PC-9 (cell line): ENCODE results near the gene INAFM2.

Experiments
- CTCF ChIP-seq: fragments of 200-600 bp; sonication (generic); conservative IDR thresholded peaks from 2 replicates; pipeline ENCODE4 v1.6.1; 2017; ENCODE audit warnings: mixed run types, antibody characterized with exemption, mild to moderate bottlenecking, moderate library complexity
- EZH2 ChIP-seq: fragments of 200-600 bp; sonication (generic); IDR thresholded peaks from 2 replicates; pipeline ENCODE4 v1.8.0; 2017; ENCODE audit warnings: antibody characterized with exemption, low read depth

DNA sequence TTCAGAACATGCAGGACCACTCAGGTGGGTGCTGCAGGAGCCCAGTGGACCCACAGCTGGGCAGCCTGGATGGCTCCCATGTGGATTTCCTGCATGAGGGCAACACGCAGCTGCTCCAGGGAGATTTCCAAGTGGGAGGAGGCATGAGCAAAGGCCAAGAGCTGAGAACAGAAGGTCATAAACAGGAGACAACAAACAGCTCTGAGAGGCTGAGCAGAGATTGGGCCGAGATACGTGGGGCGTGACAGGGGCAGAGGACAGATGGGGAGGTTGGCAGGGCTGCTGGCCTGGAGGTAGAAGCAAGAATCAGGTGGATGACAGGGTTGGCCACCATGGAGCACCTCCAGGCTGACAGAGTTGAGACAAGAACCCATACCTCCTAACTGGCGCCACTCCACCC is 30.2 kb downstream of the INAFM2 start:
- TF ChIP-seq CTCF (no peak), EZH2 (no peak)
